Measurements from ENCODE around the gene STAT6.

Gene STAT6

GRCh38 chr12:57048423-57049118 is 62.6 kb downstream of the STAT6 start:
- no peak for DNase-seq (ENCODE audit: low spot score)

GRCh38 chr12:57047981-57048380 is 63.2 kb downstream of the STAT6 start:
- DNase-seq (ENCODE audit: low spot score) = no peak

- DNase-seq (ENCODE audit: low spot score) = no peak
Measured at GRCh38 chr12:57046947-57047890, 63.9 kb downstream of the STAT6 start.

GRCh38 chr12:57046086-57046791 is 64.9 kb downstream of the STAT6 start:
- DNase-seq (ENCODE audit: low spot score) = no peak

All from HuH-7 (cell line).